GM21717 (cell line): ENCODE results near the gene NRG3.

Experiments
- ATAC-seq: cut with Tn5 transposase; IDR thresholded peaks from one replicate; pipeline ENCODE4 v1.9.1; 2021; ENCODE audit warnings: mild to moderate bottlenecking, moderate library complexity; ENCODE audit not compliant: unreplicated experiment

The NRG3 gene

DNA sequence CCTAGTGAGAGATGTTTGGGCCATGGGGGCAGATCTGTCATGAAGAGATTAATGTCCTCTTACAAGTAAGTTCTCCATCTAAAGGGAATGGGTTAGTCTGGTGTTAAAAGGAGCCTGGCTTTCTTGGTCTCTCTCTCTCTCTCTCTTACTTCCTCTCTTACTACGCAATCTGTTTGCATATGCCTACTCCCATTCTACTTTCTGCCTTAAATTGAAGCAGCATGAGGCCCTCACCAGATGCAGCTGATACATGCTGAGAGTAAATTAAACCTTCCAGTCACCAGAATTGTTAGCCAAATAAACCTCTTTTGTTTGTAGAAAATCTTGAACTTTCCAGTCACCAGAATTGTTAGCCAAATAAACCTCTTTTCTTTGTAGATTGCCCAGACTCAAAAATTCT is 884.1 kb downstream of the NRG3 start:
- no peak for ATAC-seq

DNA sequence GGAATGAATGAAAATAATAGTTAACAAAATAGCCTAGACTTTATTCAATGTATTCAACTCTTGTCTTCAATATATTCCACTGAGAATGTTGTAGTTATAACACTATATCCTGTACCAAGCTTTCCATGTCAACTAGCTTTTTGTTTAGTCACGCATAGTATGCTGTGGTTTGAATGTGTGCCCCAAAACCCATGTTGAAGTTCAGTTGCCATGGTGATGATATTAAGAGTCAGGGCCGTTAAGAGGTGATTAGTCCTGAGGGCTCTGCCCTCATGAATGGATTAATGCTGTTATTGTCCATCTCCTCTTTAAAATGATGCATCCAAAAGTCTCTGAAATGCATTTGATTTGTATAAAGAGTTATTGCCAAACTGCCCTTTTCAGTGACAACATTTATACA is 887.6 kb downstream of the NRG3 start:
- no peak for ATAC-seq

GRCh38 chr10:82768040-82768439 is 893.0 kb downstream of the NRG3 start:
- no peak for ATAC-seq

DNA sequence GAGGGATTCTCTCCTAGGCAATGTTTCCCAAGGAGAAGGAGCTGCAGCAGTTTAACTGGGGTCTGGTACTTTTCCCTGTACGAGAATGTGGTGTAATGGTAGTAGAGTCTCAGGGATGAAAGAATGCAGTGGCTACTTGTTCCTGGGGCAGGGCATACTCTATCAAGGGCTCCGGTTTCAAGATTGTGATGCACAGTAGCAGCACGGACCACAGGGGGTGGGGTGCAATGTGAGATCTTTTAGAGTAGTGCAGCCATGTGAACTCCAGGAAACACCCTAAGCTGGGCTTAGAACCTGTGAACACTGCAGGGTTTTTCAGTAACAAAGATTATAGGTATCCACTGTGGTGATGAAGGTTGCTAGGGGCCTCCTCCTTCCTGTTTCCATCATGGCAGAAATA is 903.9 kb downstream of the NRG3 start:
- ATAC-seq = no peak

DNA sequence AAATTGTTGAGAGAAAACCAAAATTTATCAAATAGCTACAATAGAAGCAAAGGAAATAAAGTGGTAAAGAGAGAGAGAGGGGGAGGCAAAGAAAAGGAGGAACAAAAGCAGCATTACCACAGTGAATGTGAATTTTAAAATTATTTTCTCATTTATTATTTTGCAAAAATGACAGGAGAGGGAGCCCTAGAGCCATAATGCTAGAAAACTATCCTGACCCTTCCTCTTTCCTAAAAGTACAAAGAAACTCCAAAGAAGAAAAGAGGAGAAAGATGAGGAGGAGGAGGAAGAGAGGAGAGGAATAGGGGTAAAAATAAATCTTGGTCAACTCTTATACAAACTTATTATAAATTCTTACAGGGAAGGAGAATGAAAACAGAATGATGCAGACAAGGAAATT is 921.5 kb downstream of the NRG3 start:
- no peak for ATAC-seq

DNA sequence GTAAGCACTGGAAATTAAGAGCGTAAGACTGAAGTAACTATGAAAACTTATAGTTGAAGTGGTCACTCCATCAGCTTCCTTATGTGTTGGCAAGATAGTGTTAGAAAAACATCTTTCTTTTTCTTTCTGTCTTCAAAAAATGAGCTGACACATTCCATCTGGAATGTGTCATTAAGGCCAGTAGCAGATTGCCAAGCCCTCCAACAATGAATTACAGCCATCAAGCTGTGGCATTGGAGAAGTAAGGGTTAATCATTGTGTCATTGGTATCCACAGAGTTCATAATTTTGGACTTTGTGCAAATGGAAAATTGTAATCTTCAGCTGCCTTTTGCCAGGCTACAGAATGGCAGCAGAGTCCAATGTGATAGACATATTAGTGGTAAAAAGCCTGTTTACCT is 926.3 kb downstream of the NRG3 start:
- no peak for ATAC-seq

- ATAC-seq = peak; percentile 74
Measured at GRCh38 chr10:82811621-82812020, 936.6 kb downstream of the NRG3 start.

DNA sequence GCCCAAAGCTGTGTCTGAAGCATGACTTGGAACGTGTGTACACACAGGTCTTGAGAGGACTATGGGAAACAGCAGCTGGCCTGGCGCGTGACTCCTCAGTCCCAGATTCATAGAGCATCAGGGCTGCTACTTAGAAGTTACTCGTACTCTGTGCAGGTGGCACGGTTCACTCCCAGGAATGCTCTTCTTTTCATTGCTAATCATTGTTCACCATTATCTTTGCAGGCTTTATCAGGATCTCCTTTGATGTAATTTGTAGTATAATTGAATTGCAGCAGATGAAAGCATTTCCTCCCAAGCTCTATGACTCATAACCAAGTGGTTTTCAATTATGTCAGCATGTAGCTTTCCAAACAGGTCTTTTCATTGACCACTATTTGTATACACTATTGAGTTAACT is 938.9 kb downstream of the NRG3 start:
- no peak for ATAC-seq

DNA sequence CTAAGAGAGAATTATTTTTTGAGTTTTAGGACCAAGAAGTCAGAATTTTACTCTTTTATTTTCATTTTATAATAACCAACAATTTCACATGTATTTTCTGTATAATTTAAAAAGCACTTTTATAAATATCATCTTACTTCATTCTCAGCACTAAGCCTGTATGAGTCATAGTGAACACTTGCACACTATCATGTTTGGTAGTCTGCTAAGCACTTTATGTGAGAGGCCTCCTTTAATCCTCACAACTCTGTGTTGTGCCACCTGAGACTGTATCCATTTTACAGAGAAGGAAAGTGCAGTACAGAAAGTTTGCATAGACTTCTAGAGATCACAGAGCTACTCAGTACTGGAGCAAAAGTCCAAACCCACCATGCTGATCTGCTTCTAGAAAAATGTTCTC is 939.6 kb downstream of the NRG3 start:
- no peak for ATAC-seq

- ATAC-seq = no peak
Measured at GRCh38 chr10:82815680-82816079, 940.7 kb downstream of the NRG3 start.

- ATAC-seq = no peak
Measured at GRCh38 chr10:82817676-82818422, 942.9 kb downstream of the NRG3 start.

GRCh38 chr10:82821043-82821442 is 946.0 kb downstream of the NRG3 start:
- ATAC-seq = no peak

GRCh38 chr10:82826132-82826531 is 951.1 kb downstream of the NRG3 start:
- ATAC-seq = no peak

GRCh38 chr10:82827901-82828300 is 952.9 kb downstream of the NRG3 start:
- ATAC-seq = no peak

DNA sequence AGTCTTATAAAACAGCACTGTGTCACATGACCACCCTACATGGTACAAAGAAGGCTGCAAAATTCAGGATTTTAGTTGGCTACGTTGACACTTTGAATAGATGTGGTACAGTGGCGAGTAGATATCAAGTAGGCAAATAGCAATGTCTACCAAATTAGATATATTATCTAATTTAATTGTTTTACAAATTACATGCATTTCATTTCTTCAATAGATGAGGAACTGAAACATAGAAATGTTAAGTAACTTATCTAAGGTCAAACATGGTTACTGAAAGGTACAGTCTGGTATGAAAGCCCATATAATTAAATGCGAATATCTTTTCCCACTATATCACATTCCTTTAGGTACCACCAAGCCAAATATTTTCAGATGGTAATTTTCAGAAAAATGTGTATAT is 972.2 kb downstream of the NRG3 start:
- ATAC-seq = no peak

DNA sequence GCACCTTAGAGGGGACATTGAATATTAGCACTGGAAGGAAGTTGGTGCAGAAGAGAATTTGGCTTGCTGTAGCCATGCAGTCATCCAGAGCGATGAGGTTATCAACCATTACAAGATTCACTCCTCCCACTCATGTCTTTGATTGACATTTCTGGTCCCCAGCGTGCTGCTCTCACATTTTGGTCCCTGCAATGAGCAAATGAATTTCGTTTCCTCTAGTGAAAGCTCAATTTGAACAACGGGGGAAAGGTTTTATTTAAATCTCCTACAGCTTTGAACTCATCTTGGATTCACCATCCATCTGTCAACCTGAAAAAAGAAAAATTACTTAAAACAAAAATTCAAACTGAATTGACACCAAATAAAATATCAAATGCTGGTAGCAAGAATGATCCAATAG is 975.2 kb downstream of the NRG3 start:
- no peak for ATAC-seq

GRCh38 chr10:82856957-82857613 is 982.1 kb downstream of the NRG3 start:
- ATAC-seq = no peak

GRCh38 chr10:82861889-82862288 is 986.9 kb downstream of the NRG3 start:
- ATAC-seq = no peak

DNA sequence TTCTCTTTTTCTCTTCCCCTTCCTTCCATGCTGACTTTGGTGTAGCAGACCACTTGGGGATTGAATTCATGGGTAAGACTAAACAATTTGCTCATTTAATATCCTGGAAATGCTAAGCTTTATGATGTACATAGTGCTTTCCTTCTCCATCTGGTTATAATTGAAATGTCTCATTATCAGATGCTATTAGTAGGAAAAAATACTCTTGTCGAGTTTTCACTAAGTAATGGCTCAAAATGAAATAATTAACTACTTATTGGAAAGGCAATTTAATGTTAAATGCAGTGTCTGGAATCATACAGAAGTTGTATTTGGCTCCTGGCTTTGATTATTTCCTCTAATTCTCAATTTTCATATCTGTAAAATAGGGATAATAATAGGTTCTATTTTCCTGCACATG is 990.4 kb downstream of the NRG3 start:
- ATAC-seq = no peak

DNA sequence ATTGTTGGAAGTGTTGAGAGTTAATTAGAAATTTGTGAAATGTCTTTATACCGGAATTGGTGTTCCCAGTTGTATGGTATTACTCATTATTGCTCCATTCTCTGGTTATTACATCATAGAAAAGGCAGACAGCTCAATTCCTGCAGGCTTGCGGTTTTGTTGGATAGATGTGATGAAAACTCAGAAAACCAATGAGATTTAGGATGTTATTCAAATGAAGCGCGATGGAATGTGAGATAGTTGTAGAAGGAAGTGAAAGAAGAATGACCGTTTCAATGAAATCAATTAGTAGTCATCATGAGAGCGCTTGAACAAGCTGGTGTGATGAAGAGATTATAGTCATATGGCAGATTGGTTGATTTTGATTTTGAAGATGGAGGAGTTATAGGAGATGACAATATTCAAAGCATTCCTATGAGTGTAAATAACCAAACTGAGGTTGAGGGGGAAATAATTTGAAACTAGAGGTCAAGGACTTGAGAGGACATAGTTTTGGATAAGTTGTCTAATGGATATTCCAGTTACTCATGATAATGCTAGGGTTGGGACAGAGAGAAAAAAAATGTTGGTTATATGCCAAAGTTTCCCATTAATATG is 991.5 kb downstream of the NRG3 start:
- no peak for ATAC-seq

DNA sequence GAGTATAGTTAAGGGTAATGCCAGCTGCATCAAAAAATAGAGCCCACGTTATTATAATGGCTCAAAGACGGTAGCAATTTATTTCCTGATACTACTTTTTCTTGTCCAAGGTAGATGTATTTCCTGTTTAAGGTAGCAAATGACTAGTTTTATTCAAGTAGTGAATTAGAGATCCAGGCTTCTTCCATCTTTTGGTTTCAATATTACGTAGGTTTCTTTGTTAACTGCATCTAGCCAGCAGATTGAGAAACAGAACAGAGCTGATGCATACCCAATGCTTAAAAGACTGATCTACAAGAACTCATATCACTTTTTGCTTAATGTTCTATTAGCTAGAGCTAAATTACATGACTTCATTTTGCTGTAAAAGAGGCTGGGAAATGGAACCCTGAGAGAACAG is 992.1 kb downstream of the NRG3 start:
- ATAC-seq = no peak

- ATAC-seq = no peak
Measured at GRCh38 chr10:82874671-82875070, 999.7 kb downstream of the NRG3 start.
